Heart left ventricle (tissue), 13 donors: ENCODE measurements around the gene RXRA.

ENCODE experiments used
- CTCF ChIP-seq, 12 donors: fragments of 200-600 bp; sonication (generic) in 4 of 12; IDR thresholded peaks; one replicate each; pipeline versions ENCODE4 v1.5.0 to v1.8.0; 2018 to 2022; ENCODE audit warnings: antibody characterized with exemption in 12 of 12, mild to moderate bottlenecking in 5 of 12
- POLR2A ChIP-seq, 2 donors: fragments of 450-650 bp; IDR thresholded peaks; one replicate each; pipeline ENCODE4 v1.6.1; 2017; ENCODE audit warnings: antibody characterized with exemption in 2 of 2, mild to moderate bottlenecking in 2 of 2, moderate library complexity in 2 of 2
- donor health status: ischemic (EF 13 %, LVEDD 7.1; RV severe dilation, severe dysfunction).
- donor health status: DM: no; HTN: yes; CAD: no.
- donor health status: DM: no; HTN: no; CAD: no.
- donor health status: ischemic (EF 25% LVEDD 6.9; RV normal size, moderate dysfunction).
- donor health status: ischemic (EF 25% LVEDD 5.7; RV mildly dilated, moderate dysfunction).
- donor health status: ischemic (EF 35%, LVEDD 5.7; RV mildly dilated, moderate dysfunction).
- donor health status: nonischemic (EF 11% LVEDD 7.7; RV severe dilation, severe dysfunction).
- donor health status: DM: yes; HTN: yes; CAD: no.
- donor health status: PGD.
- donor health status: ischemic (EF 29% LVEDD 5.4; RV normal size, mild dysfunction).
- donor health status: nonischemic (EF 23%, LVEDD 6.1; RV moderate dilation, normal function).

DNA sequence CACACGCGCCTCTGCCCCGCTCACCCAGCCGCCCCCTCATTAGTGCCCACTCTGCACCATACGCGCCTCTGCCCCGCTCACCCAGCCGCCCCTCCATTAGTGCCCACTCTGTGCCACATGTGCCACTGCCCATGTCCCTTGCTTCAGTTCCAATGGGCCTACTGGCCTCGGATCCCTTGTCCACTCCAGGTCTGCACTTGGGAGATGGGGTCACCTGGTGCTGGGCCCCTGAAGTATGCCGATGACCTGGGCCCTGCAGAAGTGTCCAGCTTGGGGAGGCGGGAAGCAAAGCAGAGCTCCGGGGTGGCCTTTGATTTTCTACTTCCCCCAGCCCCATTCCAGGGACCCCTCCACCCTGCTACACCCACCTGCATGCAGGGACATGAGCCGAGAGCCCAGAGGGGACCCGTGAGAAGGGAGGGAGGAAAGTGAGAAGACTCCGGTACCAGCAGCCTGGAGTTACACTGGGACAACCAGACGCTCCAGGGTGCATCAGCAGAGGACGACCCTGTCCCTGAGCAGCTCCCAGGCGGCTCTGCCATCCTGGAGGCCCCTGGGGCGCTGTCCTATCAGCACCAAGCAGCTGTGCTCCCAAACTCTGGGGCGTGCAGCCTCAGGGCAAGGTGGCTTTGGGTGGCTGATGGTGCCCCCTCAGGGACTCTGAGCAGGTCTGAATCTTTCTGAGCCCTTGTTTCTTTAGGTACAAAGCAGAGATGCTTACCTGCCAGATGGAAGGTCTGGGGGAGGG, 140.8 kb downstream of the RXRA start:
- TF ChIP-seq CTCF (IDR thresholded peaks at IDR 0.05) = no peak
- no peak for TF ChIP-seq POLR2A (IDR thresholded peaks at IDR 0.05)
